Measurements from ENCODE around the gene PNRC1. TPM values are rescaled to one million over a fixed set of nuclear protein-coding genes. Genes with fewer than 3 reads are reported as not detected.

The PNRC1 gene
- total and polyA plus RNA-seq, 2 of the 4 experiments (the other 2 are of a cell fraction), result 6.5 to 8.1 TPM

- no peak overlapping the region for H2AK9ac ChIP-seq (replicated peaks; ENCODE audit: low read depth, low read length, poor library complexity)
- H2BK15ac ChIP-seq (ENCODE audit: low read depth, low read length), result no peak overlapping the region
- no peaks in the 10 kb centered on the region for H4K20me1 ChIP-seq (ENCODE audit: insufficient read depth, low read length)
- ChIA-PET CTCF (no interaction called here), POLR2A (ENCODE audit: unreplicated experiment) (no interaction called here)
- H2BK120ac ChIP-seq (ENCODE audit: low read depth, low read length), result no peak overlapping the region
- no peak overlapping the region for H3K9ac ChIP-seq (ENCODE audit: low read depth, low read length)
- H3K27ac ChIP-seq (ENCODE audit: insufficient read depth, low read length), result no peak overlapping the region
- H3K4me3 ChIP-seq (ENCODE audit: insufficient read depth, low read depth, low read length), result no peak overlapping the region
- no peak overlapping the region for H4K5ac ChIP-seq (ENCODE audit: low read depth, low read length)
- no peak overlapping the region for H3K23ac ChIP-seq (ENCODE audit: low read depth, low read length)
- H4K91ac ChIP-seq (ENCODE audit: insufficient read depth, low read depth, low read length), result no peak overlapping the region
- WGBS, 2 experiments (ENCODE audit: extremely low coverage in 2 of 2, insufficient read length in 1 of 2), result no CpG with 5 or more reads among the region's 1 CpG
- no peak overlapping the region for H4K8ac ChIP-seq (ENCODE audit: low read depth in 2 of 2, low read length in 2 of 2)
- H2AK5ac ChIP-seq (ENCODE audit: low read depth, low read length), result no peak overlapping the region
- no peak overlapping the region for H3K14ac ChIP-seq (replicated peaks; ENCODE audit: low read depth, low read length)
- no peaks in the 10 kb centered on the region for H3K36me3 ChIP-seq (ENCODE audit: control insufficient read depth, insufficient read depth, low read length)
- no TSS peak for BruUV-seq (replicated peaks)
- H2AFZ ChIP-seq (replicated peaks; ENCODE audit: low read length, poor library complexity), result no peak overlapping the region
- no peak overlapping the region for H2BK20ac ChIP-seq (ENCODE audit: low read depth, low read length)
- no peaks in the 10 kb centered on the region for H3K4me1 ChIP-seq (ENCODE audit: control insufficient read depth, insufficient read depth, low read length)
- H3K4me2 ChIP-seq (ENCODE audit: low read depth, low read length), result no peak overlapping the region
- H3K27me3 ChIP-seq (ENCODE audit: control insufficient read depth, insufficient read depth, low read length), result peaks cover 13% of the 10 kb centered on the region
- H3K4ac ChIP-seq (ENCODE audit: low read depth, low read length), result no peak overlapping the region
- no peak overlapping the region for H2BK5ac ChIP-seq (ENCODE audit: low read depth, low read length, poor library complexity, severe bottlenecking)
- no peaks in the 10 kb centered on the region for H3K9me1 ChIP-seq (ENCODE audit: insufficient read depth, low read length)
- TF ChIP-seq MXI1 (IDR thresholded peaks at IDR 0.05; ENCODE audit: borderline replicate concordance, low read depth, low read length) (no peak), MAFK (IDR thresholded peaks at IDR 0.05; ENCODE audit: low read depth, low read length) (no peak), BHLHE40 (IDR thresholded peaks at IDR 0.05; ENCODE audit: low read depth, low read length) (no peak), POLR2A (IDR thresholded peaks at IDR 0.05; ENCODE audit: low read depth, low read length) (no peak), RFX5 (IDR thresholded peaks at IDR 0.05; ENCODE audit: low read depth, low read length) (no peak), SMC3 (IDR thresholded peaks at IDR 0.05; ENCODE audit: low read depth, low read length) (no peak), MAZ (IDR thresholded peaks at IDR 0.05; ENCODE audit: borderline replicate concordance, low read depth, low read length) (no peak), RCOR1 (IDR thresholded peaks at IDR 0.05; ENCODE audit: insufficient replicate concordance, low read length) (no peak), FOS (IDR thresholded peaks at IDR 0.05; ENCODE audit: low read depth, low read length) (no peak)
- TF ChIP-seq, protein P1, sequence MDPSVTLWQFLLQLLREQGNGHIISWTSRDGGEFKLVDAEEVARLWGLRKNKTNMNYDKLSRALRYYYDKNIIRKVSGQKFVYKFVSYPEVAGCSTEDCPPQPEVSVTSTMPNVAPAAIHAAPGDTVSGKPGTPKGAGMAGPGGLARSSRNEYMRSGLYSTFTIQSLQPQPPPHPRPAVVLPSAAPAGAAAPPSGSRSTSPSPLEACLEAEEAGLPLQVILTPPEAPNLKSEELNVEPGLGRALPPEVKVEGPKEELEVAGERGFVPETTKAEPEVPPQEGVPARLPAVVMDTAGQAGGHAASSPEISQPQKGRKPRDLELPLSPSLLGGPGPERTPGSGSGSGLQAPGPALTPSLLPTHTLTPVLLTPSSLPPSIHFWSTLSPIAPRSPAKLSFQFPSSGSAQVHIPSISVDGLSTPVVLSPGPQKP (IDR thresholded peaks at IDR 0.05; ENCODE audit: borderline replicate concordance, low read depth, low read length), result no peak
- dilution Hi-C loops (cut with HindIII; ENCODE audit: low sequenced_read_pairs, unreplicated experiment), result no loop called here
- intact Hi-C loops (cut with micrococcal nuclease), result no loop called here
- H3K9me3 ChIP-seq (ENCODE audit: control insufficient read depth, insufficient read depth, low read length), result no peaks in the 10 kb centered on the region
- no peak overlapping the region for H3K18ac ChIP-seq (ENCODE audit: low read depth, low read length)
- DNase-seq (no peak), ATAC-seq (ENCODE audit: low read depth) (no peak)
- H3K56ac ChIP-seq (ENCODE audit: extremely low read depth, insufficient read depth, low read length), result no peak overlapping the region
- in situ Hi-C loops (cut with MboI; ENCODE audit: low sequenced_read_pairs), result no loop called here
- H3K79me1 ChIP-seq (ENCODE audit: low read depth in 1 of 2, low read length in 2 of 2), result no peaks in the 10 kb centered on the region
Observed at GRCh38 chr6:89068695-89069094, 11.9 kb upstream of the PNRC1 start.

Measured in IMR-90 (cell line).